ENCODE measurements around the gene ENOX2.

The ENOX2 gene

DNA sequence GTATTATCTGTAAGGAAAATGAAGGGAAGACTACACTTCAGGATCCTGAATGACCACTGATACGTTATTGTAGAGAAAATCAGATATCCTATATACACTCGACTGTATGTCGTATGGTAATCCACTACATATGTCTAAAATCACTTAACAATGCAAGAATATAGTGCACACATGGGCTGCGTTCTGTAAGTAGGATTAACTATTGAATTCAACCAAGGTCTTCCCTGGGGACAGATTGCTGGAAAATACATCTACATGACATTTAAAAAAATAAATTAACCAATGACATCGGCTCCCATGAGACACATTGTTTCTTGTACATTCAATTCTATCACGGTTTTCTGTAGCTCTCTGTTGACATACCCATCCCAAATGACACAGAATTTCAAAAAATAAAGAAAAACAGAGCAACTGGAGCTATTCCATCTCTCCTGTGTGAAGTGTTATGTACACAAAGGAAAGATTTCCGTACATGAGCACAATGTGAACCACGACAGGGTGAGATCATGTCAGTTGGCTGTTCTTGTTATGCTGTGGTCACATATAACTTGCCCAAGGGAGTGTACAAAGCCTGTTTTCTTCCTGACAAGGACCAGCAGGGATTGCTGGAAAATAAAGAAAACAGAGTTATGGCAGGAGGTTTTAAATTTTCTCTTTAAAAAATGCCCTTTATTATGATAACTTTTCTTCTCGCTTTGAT is 6.1 kb downstream of the ENOX2 start:
- Mint-ChIP-seq H3K4me3 (no peak overlapping the region), H3K9me3 (no peaks in the 10 kb centered on the region), H3K27ac (no peak overlapping the region), H3K4me1 (peaks cover 7% of the 10 kb centered on the region), H3K36me3 (ENCODE audit: low read depth) (peaks cover 14% of the 10 kb centered on the region), H3K27me3 (no peaks in the 10 kb centered on the region)
- no peak for ATAC-seq
- DNase-seq, result no peak

DNA sequence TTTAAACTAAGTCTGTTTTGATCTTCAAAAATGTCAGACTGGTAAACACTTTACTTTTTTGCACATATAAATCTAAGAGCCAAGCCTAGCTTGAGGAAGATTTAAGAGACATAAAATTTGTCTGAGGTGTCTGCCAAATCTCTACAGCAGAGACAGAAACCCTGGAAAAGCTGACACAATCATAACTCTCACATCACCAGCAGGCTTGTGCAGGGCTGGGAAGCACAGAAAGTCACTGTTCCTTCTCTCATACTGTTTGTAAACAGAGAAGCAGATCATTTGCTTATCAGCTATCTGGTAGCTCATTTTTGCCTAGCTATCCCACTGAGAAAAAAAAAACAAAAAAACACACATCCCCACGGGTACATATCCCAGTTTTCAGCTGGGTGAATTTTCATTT is 7.0 kb downstream of the ENOX2 start:
- Mint-ChIP-seq H3K27me3 (no peaks in the 10 kb centered on the region), H3K9me3 (no peaks in the 10 kb centered on the region), H3K4me3 (no peak overlapping the region), H3K27ac (no peak overlapping the region), H3K4me1 (peaks cover 2% of the 10 kb centered on the region), H3K36me3 (ENCODE audit: low read depth) (peaks cover 14% of the 10 kb centered on the region)
- DNase-seq (no peak), ATAC-seq (no peak)

- peaks cover 2% of the 10 kb centered on the region for H3K4me1 Mint-ChIP-seq
- no peak overlapping the region for H3K4me3 Mint-ChIP-seq
- no peak for DNase-seq
- H3K36me3 Mint-ChIP-seq (ENCODE audit: low read depth), result peaks cover 12% of the 10 kb centered on the region
- no peak overlapping the region for H3K27ac Mint-ChIP-seq
- H3K9me3 Mint-ChIP-seq, result no peaks in the 10 kb centered on the region
- H3K27me3 Mint-ChIP-seq, result no peaks in the 10 kb centered on the region
- ATAC-seq, result no peak
Observed at GRCh38 chrX:130895299-130895698, 7.7 kb downstream of the ENOX2 start.

GRCh38 chrX:130893356-130894085 is 9.5 kb downstream of the ENOX2 start:
- ATAC-seq (no peak), DNase-seq (no peak)
- H3K9me3 Mint-ChIP-seq, result no peaks in the 10 kb centered on the region
- no peaks in the 10 kb centered on the region for H3K27me3 Mint-ChIP-seq
- H3K4me1 Mint-ChIP-seq, result peaks cover 4% of the 10 kb centered on the region
- peaks cover 8% of the 10 kb centered on the region for H3K36me3 Mint-ChIP-seq (ENCODE audit: low read depth)
- H3K27ac Mint-ChIP-seq, result no peak overlapping the region
- H3K4me3 Mint-ChIP-seq, result no peak overlapping the region

DNA sequence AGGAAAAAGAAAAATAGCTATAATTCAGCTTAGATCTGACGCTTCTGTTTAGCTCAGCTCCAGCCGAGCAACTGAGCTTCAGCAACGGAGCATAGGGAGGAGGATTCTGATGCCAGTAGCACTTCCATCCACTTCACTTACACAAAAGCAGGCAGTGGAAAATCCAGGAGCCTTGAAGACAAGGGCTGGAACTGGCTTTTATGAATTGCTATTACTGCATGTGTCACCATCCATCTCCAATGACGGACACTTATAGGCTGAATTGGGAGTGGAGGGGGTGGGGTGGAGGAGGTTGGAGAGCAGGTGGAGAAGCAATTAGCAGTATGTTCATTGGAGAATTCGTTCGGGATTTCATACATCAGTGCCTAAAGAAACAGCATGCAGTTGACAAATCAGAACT is 15.6 kb downstream of the ENOX2 start:
- Mint-ChIP-seq H3K27ac (no peak overlapping the region), H3K27me3 (no peaks in the 10 kb centered on the region), H3K4me3 (no peak overlapping the region), H3K36me3 (ENCODE audit: low read depth) (peaks cover 2% of the 10 kb centered on the region), H3K9me3 (no peaks in the 10 kb centered on the region), H3K4me1 (peaks cover 5% of the 10 kb centered on the region)
- ATAC-seq (no peak), DNase-seq (no peak)

- Mint-ChIP-seq H3K27me3 (no peaks in the 10 kb centered on the region), H3K36me3 (ENCODE audit: low read depth) (peaks cover 2% of the 10 kb centered on the region), H3K4me3 (no peak overlapping the region), H3K4me1 (peaks cover 5% of the 10 kb centered on the region), H3K9me3 (no peaks in the 10 kb centered on the region), H3K27ac (no peak overlapping the region)
- ATAC-seq (no peak), DNase-seq (no peak)
Observed at GRCh38 chrX:130885996-130886395, 17.0 kb downstream of the ENOX2 start.

DNA sequence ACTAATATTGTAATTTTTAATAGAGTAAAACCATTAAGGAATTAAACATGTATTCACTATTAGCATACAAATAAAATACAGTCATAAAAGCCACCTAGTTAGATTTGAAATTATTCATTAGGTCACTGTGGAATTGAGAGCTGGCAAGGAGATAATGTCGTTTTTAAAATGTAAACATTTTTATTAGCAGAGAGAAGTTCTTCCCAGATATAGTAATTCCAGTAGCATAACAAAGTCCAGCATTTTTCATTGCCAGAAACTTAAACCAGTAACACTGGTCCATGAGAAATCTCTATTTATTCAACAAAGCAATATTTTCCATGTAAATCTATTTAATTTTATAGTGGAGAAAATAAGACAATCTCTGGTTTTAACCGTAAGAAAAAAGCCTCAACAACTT is 17.5 kb downstream of the ENOX2 start:
- H3K4me3 Mint-ChIP-seq, result no peak overlapping the region
- H3K36me3 Mint-ChIP-seq (ENCODE audit: low read depth), result peaks cover 2% of the 10 kb centered on the region
- ATAC-seq, result no peak

DNA sequence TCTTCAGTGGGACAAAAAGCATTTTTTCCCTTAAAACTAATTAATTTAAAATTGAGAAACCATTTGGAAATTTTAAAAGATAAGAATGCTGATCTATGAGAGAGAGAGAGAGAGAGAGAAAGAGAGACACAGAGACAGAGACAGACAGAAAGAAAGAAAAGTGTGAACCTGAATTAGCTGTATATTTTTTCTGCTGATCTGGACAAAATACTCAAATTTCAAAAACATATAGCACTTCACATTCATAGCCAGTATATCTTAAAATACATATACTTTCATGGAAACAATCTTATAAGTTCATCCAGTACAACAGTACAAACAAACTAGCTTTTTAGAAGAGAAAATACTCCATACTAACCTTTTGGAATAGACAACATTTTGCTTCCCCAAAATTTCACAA is 18.4 kb downstream of the ENOX2 start:
- ATAC-seq, result no peak
- no peak overlapping the region for H3K4me3 Mint-ChIP-seq
- no peak for DNase-seq
- H3K27ac Mint-ChIP-seq, result no peak overlapping the region
- no peaks in the 10 kb centered on the region for H3K27me3 Mint-ChIP-seq
- peaks cover 2% of the 10 kb centered on the region for H3K4me1 Mint-ChIP-seq
- H3K36me3 Mint-ChIP-seq (ENCODE audit: low read depth), result peaks cover 2% of the 10 kb centered on the region
- H3K9me3 Mint-ChIP-seq, result no peaks in the 10 kb centered on the region

More for the DNA sequence above, 17.5 kb downstream of the ENOX2 start:
- DNase-seq, result no peak
- Mint-ChIP-seq H3K9me3 (no peaks in the 10 kb centered on the region), H3K27ac (no peak overlapping the region), H3K27me3 (no peaks in the 10 kb centered on the region), H3K4me1 (peaks cover 5% of the 10 kb centered on the region)

- no peak overlapping the region for H3K4me3 Mint-ChIP-seq
- ATAC-seq (no peak), DNase-seq (no peak)
- H3K4me1 Mint-ChIP-seq, result peaks cover 3% of the 10 kb centered on the region
- peaks cover 3% of the 10 kb centered on the region for H3K36me3 Mint-ChIP-seq (ENCODE audit: low read depth)
- no peaks in the 10 kb centered on the region for H3K27me3 Mint-ChIP-seq
- H3K9me3 Mint-ChIP-seq, result peaks cover 5% of the 10 kb centered on the region
- no peak overlapping the region for H3K27ac Mint-ChIP-seq
Observed at GRCh38 chrX:130879869-130880268, 23.1 kb downstream of the ENOX2 start.

DNA sequence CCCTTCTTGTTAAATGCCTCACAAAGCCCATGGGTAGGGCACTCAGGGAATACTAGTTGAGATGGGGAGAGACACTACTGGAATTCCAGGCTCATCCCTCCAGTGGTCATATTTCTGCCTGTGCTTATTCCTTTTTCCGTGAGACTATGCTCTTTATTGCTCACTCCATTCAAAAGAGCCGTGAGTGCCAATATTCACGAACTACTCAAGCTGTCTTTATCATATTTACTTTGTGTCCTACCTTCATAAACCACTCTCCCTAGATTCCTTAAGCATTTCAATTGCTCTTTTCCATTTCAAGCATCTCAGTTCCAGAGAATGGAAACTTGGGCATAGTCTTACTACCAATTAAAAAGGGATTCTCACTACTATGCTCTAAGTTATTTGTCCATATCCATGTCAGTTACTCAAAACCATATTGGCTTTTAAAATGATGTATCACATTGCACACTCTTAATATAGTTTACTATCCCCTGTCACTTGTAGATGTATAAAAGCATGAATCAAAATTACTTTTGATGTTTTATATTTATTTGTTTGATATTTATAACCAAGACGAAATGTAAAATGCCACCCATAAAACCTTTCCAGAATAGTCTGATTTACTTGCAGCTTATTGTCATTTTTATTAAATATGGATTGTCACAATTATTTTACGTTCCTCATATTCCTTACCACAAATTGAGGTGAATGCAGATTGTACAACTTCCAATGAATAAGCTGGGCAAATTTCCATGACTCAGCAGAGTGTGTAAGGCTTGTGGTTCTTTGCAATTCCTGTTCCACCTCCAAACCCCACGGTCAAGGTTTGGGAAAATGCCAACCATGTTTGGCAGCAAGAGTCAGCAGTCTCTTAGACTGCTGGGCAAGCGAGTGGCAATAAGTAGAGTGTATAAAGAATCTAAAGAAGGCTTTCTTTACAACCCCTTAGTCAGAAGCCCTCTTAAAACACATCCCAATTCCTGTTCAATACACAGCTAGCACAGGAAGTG is 24.4 kb downstream of the ENOX2 start:
- ATAC-seq (no peak), DNase-seq (no peak)
- Mint-ChIP-seq H3K27me3 (no peaks in the 10 kb centered on the region), H3K36me3 (ENCODE audit: low read depth) (peaks cover 4% of the 10 kb centered on the region), H3K9me3 (peaks cover 5% of the 10 kb centered on the region), H3K4me3 (no peak overlapping the region), H3K4me1 (peaks cover 3% of the 10 kb centered on the region), H3K27ac (no peak overlapping the region)

- no peak overlapping the region for H3K4me3 Mint-ChIP-seq
- H3K27ac Mint-ChIP-seq, result no peak overlapping the region
- DNase-seq (no peak), ATAC-seq (no peak)
- H3K9me3 Mint-ChIP-seq, result peaks cover 5% of the 10 kb centered on the region
- H3K4me1 Mint-ChIP-seq, result peaks cover 5% of the 10 kb centered on the region
- H3K27me3 Mint-ChIP-seq, result no peaks in the 10 kb centered on the region
- peaks cover 8% of the 10 kb centered on the region for H3K36me3 Mint-ChIP-seq (ENCODE audit: low read depth)
Observed at GRCh38 chrX:130877892-130878341, 25.1 kb downstream of the ENOX2 start.

- no peak for DNase-seq
- Mint-ChIP-seq H3K36me3 (ENCODE audit: low read depth) (peaks cover 10% of the 10 kb centered on the region), H3K27ac (no peak overlapping the region), H3K4me3 (no peak overlapping the region), H3K9me3 (peaks cover 5% of the 10 kb centered on the region), H3K27me3 (no peaks in the 10 kb centered on the region), H3K4me1 (peaks cover 5% of the 10 kb centered on the region)
- ATAC-seq, result no peak
Observed at GRCh38 chrX:130876226-130876625, 26.8 kb downstream of the ENOX2 start.

- ATAC-seq, result no peak
- no peak for DNase-seq
- peaks cover 10% of the 10 kb centered on the region for H3K36me3 Mint-ChIP-seq (ENCODE audit: low read depth)
- H3K27me3 Mint-ChIP-seq, result no peaks in the 10 kb centered on the region
- H3K4me1 Mint-ChIP-seq, result peaks cover 5% of the 10 kb centered on the region
- H3K4me3 Mint-ChIP-seq, result no peak overlapping the region
- H3K9me3 Mint-ChIP-seq, result peaks cover 5% of the 10 kb centered on the region
- no peak overlapping the region for H3K27ac Mint-ChIP-seq
Observed at GRCh38 chrX:130874751-130875150, 28.3 kb downstream of the ENOX2 start.

DNA sequence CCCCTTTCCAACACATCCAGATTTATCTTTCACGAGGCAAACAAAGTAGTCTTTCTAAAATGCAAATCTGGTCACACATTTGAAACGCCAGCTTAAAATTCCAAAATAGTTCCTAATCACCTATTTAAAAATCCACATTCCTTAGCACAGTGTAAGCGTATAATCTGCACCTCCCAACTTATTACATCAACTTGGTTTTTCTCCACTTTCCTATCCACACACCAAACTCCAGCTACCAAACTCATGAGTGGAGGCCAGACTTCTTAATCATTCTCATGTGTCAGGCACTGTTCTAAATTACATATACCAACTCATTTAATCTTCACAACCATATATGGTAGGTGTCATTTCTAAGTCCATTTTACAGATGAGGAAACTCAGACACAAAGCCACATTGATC is 33.8 kb downstream of the ENOX2 start:
- Mint-ChIP-seq H3K9me3 (no peaks in the 10 kb centered on the region), H3K36me3 (ENCODE audit: low read depth) (peaks cover 9% of the 10 kb centered on the region), H3K4me1 (peaks cover 1% of the 10 kb centered on the region), H3K27me3 (no peaks in the 10 kb centered on the region), H3K27ac (no peak overlapping the region), H3K4me3 (no peak overlapping the region)
- ATAC-seq (no peak), DNase-seq (no peak)

Data from activated naive CD8-positive, alpha-beta T cell treated with anti-CD3 and anti-CD28 coated beads, Interleukin-2, amount 50 U/mL, for 24 hours (primary cell).